Fibroblast of lung (primary cell): Measurements from ENCODE around the gene TSHZ2. TPM values are rescaled to one million over a fixed set of nuclear protein-coding genes. Genes with fewer than 3 reads are reported as not detected.

Experiments used
- DNase-seq, 2 donors: peaks; one replicate each; pipeline versions ENCODE4 v3.0.0 to v3.0.0-alpha.2; 2010; ENCODE audit warnings: low read depth in 2 of 2
- H2AFZ ChIP-seq: 2 replicates; pipeline ENCODE4 v1.5.1; 2012; ENCODE audit warnings: low read length, control low read depth, inconsistent platforms
- H3K27ac ChIP-seq: 2 replicates; pipeline ENCODE4 v1.5.1; 2011; ENCODE audit warnings: low read length, control low read depth; ENCODE audit not compliant: insufficient read depth
- H3K27me3 ChIP-seq: 2 replicates; pipeline ENCODE4 v1.5.1; 2011; ENCODE audit warnings: mild to moderate bottlenecking, low read length; ENCODE audit not compliant: control insufficient read depth, insufficient read depth
- H3K36me3 ChIP-seq: 2 replicates; pipeline ENCODE4 v1.5.1; 2011; ENCODE audit warnings: low read length; ENCODE audit not compliant: control insufficient read depth, insufficient read depth
- H3K4me1 ChIP-seq: 2 replicates; pipeline ENCODE4 v1.5.1; 2011; ENCODE audit warnings: low read length; ENCODE audit not compliant: control insufficient read depth, insufficient read depth; ENCODE audit errors: extremely low read depth
- H3K4me2 ChIP-seq: 2 replicates; pipeline ENCODE4 v1.5.1; 2011; ENCODE audit warnings: low read length, control low read depth; ENCODE audit not compliant: insufficient read depth; ENCODE audit errors: extremely low read depth
- H3K4me3 ChIP-seq, 4 experiments: fragments of 200-600 bp in 1 of 4; sonication (generic) in 1 of 4; replicated peaks in 1 of 4; 2 replicates each; pipeline ENCODE4 v1.5.1; 2011 to 2016; ENCODE audit warnings: low read length in 4 of 4, low read depth in 3 of 4, mild to moderate bottlenecking in 3 of 4, control low read depth in 2 of 4, inconsistent platforms in 1 of 4, mixed read lengths in 1 of 4; ENCODE audit not compliant: insufficient read depth in 1 of 4; ENCODE audit errors: control extremely low read depth in 1 of 4
- H3K79me2 ChIP-seq: 2 replicates; pipeline ENCODE4 v1.5.1; 2012; ENCODE audit warnings: mild to moderate bottlenecking, low read length, inconsistent platforms; ENCODE audit not compliant: control insufficient read depth, insufficient read depth
- H3K9ac ChIP-seq: 2 replicates; pipeline ENCODE4 v1.5.1; 2011; ENCODE audit warnings: mild to moderate bottlenecking, low read length, control low read depth; ENCODE audit not compliant: insufficient read depth
- H3K9me3 ChIP-seq: 2 replicates; pipeline ENCODE4 v1.5.1; 2012; ENCODE audit warnings: low read depth, low read length; ENCODE audit not compliant: control insufficient read depth, insufficient read depth
- H4K20me1 ChIP-seq: 2 replicates; pipeline ENCODE4 v1.5.1; 2011; ENCODE audit warnings: low read length; ENCODE audit not compliant: control insufficient read depth, insufficient read depth; ENCODE audit errors: extremely low read depth
- EZH2 ChIP-seq: IDR thresholded peaks from 2 replicates; pipeline ENCODE4 v1.5.1; 2012; ENCODE audit warnings: low read length, control low read depth, mild to moderate bottlenecking; ENCODE audit errors: missing control alignments
- polyA plus RNA-seq, 2 donors: library from polyadenylated mRNA; depleted of rRNA in 1 of 2; stranded (reverse) in 1 of 2; unstranded in 1 of 2; fragments of >200 nt; gene quantifications; 2 replicates each; pipeline ENCODE4 v1.2.1, GENCODE V29; 2011 to 2012; ENCODE audit warnings: missing spikeins in 1 of 2
- total RNA-seq: library from RNA; depleted of rRNA; stranded (reverse); fragments of >200 nt; gene quantifications from 2 replicates; pipeline ENCODE4 v1.2.1, GENCODE V29; 2014
- TF ChIP-seq, protein P1 (sequence below), 2 donors: IDR thresholded peaks in 1 of 2; conservative IDR thresholded peaks in 1 of 2; 1 replicate in 1 of 2; 2 replicates in 1 of 2; pipeline ENCODE4 v1.5.1; 2011 to 2012; ENCODE audit warnings: low read length in 2 of 2, control low read depth in 1 of 2, inconsistent platforms in 1 of 2, low read depth in 1 of 2, mild to moderate bottlenecking in 1 of 2

Gene TSHZ2
- total and polyA plus RNA-seq, 2 donors (not counting 1 experiment from before 2014, with no cell fraction given) = 0.15 to 2.6 TPM

DNA sequence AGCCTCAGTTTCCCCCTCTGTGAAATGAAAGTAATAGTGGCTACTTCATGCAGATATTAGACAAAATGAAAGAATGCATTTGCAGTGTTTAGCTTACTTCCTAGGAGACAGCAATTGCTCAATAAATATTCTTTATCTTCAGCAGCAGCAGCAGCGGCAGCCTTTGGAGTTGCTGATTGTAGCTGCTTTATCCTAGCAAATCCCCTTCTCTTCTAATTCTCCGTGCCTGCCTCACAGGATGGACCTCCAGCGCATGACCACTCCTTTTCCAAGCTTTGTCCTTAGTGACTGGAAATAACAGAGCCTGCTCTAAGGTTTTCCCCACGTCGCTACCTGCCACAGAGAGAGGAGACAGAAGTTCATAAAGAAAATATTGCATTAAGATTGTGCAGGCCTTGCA lies 279.8 kb downstream of the TSHZ2 start:
- Histone ChIP-seq H3K9ac (no peak overlapping the region), H3K9me3 (no peaks in the 10 kb centered on the region), H3K27me3 (no peaks in the 10 kb centered on the region), H2AFZ (no peak overlapping the region), H3K4me2 (no peak overlapping the region), H3K36me3 (no peaks in the 10 kb centered on the region), H3K4me1 (no peaks in the 10 kb centered on the region), H3K79me2 (no peaks in the 10 kb centered on the region), H4K20me1 (no peaks in the 10 kb centered on the region), H3K27ac (no peak overlapping the region), H3K4me3 (no peak overlapping the region)
- TF ChIP-seq, protein P1, sequence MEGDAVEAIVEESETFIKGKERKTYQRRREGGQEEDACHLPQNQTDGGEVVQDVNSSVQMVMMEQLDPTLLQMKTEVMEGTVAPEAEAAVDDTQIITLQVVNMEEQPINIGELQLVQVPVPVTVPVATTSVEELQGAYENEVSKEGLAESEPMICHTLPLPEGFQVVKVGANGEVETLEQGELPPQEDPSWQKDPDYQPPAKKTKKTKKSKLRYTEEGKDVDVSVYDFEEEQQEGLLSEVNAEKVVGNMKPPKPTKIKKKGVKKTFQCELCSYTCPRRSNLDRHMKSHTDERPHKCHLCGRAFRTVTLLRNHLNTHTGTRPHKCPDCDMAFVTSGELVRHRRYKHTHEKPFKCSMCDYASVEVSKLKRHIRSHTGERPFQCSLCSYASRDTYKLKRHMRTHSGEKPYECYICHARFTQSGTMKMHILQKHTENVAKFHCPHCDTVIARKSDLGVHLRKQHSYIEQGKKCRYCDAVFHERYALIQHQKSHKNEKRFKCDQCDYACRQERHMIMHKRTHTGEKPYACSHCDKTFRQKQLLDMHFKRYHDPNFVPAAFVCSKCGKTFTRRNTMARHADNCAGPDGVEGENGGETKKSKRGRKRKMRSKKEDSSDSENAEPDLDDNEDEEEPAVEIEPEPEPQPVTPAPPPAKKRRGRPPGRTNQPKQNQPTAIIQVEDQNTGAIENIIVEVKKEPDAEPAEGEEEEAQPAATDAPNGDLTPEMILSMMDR (conservative IDR thresholded peaks at IDR 0.05 in 1 of 2, IDR thresholded peaks at IDR 0.05 in 1 of 2; ENCODE audit: low read depth in 1 of 2, low read length in 2 of 2) = no peak
- DNase-seq = no peak

DNA sequence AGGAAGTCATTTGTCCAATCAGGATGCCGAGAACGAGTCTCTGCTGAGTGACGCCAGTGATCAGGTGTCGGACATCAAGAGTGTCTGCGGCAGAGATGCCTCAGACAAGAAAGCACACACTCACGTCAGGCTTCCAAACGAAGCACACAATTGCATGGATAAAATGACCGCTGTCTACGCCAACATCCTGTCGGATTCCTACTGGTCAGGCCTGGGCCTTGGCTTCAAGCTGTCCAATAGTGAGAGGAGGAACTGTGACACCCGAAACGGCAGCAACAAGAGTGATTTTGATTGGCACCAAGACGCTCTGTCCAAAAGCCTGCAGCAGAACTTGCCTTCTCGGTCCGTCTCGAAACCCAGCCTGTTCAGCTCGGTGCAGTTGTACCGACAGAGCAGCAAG lies 281.5 kb downstream of the TSHZ2 start:
- H3K9ac ChIP-seq = no peak overlapping the region
- no peaks in the 10 kb centered on the region for H3K79me2 ChIP-seq
- H4K20me1 ChIP-seq = no peaks in the 10 kb centered on the region
- no peaks in the 10 kb centered on the region for H3K36me3 ChIP-seq
- no peaks in the 10 kb centered on the region for H3K27me3 ChIP-seq
- no peaks in the 10 kb centered on the region for H3K4me1 ChIP-seq
- DNase-seq = no peak
- no peak overlapping the region for H3K4me3 ChIP-seq
- TF ChIP-seq EZH2 = no peak
- TF ChIP-seq, protein P1 (conservative IDR thresholded peaks at IDR 0.05 in 1 of 2, IDR thresholded peaks at IDR 0.05 in 1 of 2; ENCODE audit: low read depth in 1 of 2, low read length in 2 of 2) = no peak
- no peak overlapping the region for H3K27ac ChIP-seq
- H3K9me3 ChIP-seq = no peaks in the 10 kb centered on the region
- H2AFZ ChIP-seq = no peak overlapping the region
- H3K4me2 ChIP-seq = no peak overlapping the region

DNA sequence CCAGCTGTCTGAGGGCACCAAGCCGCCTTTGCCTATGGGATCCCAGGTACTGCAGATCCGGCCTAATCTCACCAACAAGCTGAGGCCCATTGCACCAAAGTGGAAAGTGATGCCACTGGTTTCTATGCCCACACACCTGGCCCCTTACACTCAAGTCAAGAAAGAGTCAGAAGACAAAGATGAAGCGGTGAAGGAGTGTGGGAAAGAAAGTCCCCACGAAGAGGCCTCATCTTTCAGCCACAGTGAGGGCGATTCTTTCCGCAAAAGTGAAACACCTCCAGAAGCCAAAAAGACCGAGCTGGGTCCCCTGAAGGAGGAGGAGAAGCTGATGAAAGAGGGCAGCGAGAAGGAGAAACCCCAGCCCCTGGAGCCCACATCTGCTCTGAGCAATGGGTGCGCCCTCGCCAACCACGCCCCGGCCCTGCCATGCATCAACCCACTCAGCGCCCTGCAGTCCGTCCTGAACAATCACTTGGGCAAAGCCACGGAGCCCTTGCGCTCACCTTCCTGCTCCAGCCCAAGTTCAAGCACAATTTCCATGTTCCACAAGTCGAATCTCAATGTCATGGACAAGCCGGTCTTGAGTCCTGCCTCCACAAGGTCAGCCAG lies 283.0 kb downstream of the TSHZ2 start:
- H3K79me2 ChIP-seq = no peaks in the 10 kb centered on the region
- no peaks in the 10 kb centered on the region for H3K27me3 ChIP-seq
- H3K4me2 ChIP-seq = no peak overlapping the region
- no peaks in the 10 kb centered on the region for H4K20me1 ChIP-seq
- no peak overlapping the region for H2AFZ ChIP-seq
- no peaks in the 10 kb centered on the region for H3K4me1 ChIP-seq
- no peak overlapping the region for H3K9ac ChIP-seq
- TF ChIP-seq, protein P1 (conservative IDR thresholded peaks at IDR 0.05 in 1 of 2, IDR thresholded peaks at IDR 0.05 in 1 of 2; ENCODE audit: low read depth in 1 of 2, low read length in 2 of 2) = no peak
- H3K9me3 ChIP-seq = no peaks in the 10 kb centered on the region
- DNase-seq = no peak
- H3K36me3 ChIP-seq = no peaks in the 10 kb centered on the region
- no peak overlapping the region for H3K27ac ChIP-seq
- no peak overlapping the region for H3K4me3 ChIP-seq
